Gastrocnemius medialis (tissue), 4 donors: Measurements from ENCODE around the gene RNF212B.
"Not testable (repeated sequence)": the region's sequence is repeated elsewhere in the genome, so short reads cannot be mapped to it uniquely, and the experiment has no call there.

ENCODE experiments used
- POLR2A ChIP-seq, 2 donors: fragments of 450-650 bp; IDR thresholded peaks; one replicate each; pipeline ENCODE4 v1.6.1; 2017; ENCODE audit warnings: antibody characterized with exemption in 2 of 2, mild to moderate bottlenecking in 2 of 2, moderate library complexity in 2 of 2
- TF ChIP-seq, protein P1 (sequence below), 5 experiments: fragments of 450-650 bp in 3 of 5; fragments of 200-600 bp in 2 of 5; sonication (generic) in 2 of 5; IDR thresholded peaks in 4 of 5; conservative IDR thresholded peaks in 1 of 5; 1 replicate in 4 of 5; 2 replicates in 1 of 5; pipeline ENCODE4 v1.5.1; 2016 to 2019; ENCODE audit warnings: antibody characterized with exemption in 5 of 5, mild to moderate bottlenecking in 3 of 5, moderate library complexity in 3 of 5

DNA sequence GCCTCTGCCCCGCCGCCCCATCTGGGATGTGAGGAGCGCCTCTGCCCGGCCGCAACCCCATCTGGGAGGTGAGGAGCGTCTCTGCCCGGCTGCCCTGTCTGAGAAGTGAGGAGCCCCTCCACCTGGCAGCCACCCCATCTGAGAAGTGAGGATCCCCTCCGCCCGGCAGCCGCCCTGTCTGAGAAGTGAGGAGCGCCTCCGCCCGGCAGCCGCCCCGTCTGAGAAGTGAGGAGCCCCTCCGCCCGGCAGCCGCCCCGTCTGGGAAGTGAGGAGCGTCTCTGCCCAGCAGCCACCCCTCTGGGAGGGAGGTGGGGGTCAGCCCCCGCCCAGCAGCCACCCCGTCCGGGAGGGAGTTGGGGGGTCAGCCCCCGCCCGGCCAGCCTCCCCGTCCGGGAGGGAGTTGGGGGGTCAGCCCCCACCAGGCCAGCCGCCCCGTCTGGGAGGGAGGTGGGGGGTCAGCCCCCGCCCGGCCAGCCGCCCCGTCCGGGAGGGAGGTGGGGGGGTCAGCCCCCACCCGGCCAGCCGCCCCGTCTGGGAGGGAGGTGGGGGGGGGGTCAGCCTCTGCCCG, 5.4 kb upstream of the RNF212B start:
- TF ChIP-seq, protein P1, sequence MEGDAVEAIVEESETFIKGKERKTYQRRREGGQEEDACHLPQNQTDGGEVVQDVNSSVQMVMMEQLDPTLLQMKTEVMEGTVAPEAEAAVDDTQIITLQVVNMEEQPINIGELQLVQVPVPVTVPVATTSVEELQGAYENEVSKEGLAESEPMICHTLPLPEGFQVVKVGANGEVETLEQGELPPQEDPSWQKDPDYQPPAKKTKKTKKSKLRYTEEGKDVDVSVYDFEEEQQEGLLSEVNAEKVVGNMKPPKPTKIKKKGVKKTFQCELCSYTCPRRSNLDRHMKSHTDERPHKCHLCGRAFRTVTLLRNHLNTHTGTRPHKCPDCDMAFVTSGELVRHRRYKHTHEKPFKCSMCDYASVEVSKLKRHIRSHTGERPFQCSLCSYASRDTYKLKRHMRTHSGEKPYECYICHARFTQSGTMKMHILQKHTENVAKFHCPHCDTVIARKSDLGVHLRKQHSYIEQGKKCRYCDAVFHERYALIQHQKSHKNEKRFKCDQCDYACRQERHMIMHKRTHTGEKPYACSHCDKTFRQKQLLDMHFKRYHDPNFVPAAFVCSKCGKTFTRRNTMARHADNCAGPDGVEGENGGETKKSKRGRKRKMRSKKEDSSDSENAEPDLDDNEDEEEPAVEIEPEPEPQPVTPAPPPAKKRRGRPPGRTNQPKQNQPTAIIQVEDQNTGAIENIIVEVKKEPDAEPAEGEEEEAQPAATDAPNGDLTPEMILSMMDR (IDR thresholded peaks at IDR 0.05 in 4 of 5, conservative IDR thresholded peaks at IDR 0.05 in 1 of 5) = not testable (repeated sequence)
- not testable (repeated sequence) for TF ChIP-seq POLR2A (IDR thresholded peaks at IDR 0.05)
